IPS-18a (cell line): ENCODE data around the gene MLN.

ENCODE experiments used
- H3K27ac ChIP-seq: one replicate; pipeline ENCODE4 v1.5.1; 2013; ENCODE audit warnings: low read length
- H3K27me3 ChIP-seq: one replicate; pipeline ENCODE4 v1.6.1; 2013; ENCODE audit warnings: mild to moderate bottlenecking, low read length; ENCODE audit not compliant: control insufficient read depth, insufficient read depth
- H3K36me3 ChIP-seq: one replicate; pipeline ENCODE4 v1.6.1; 2013; ENCODE audit warnings: low read depth, low read length; ENCODE audit not compliant: control insufficient read depth
- H3K4me1 ChIP-seq: one replicate; pipeline ENCODE4 v1.6.1; 2013; ENCODE audit warnings: low read depth, low read length; ENCODE audit not compliant: control insufficient read depth
- H3K4me3 ChIP-seq: one replicate; pipeline ENCODE4 v1.5.1; 2013; ENCODE audit warnings: low read length
- H3K9ac ChIP-seq: one replicate; pipeline ENCODE4 v1.6.1; 2013; ENCODE audit warnings: mild to moderate bottlenecking, low read length, moderate library complexity
- H3K9me3 ChIP-seq: one replicate; pipeline ENCODE4 v1.6.1; 2013; ENCODE audit warnings: low read depth, low read length; ENCODE audit not compliant: control insufficient read depth

MLN gene

GRCh38 chr6:33752646-33753015, 51.2 kb downstream of the MLN start:
- Histone ChIP-seq H3K9me3 (no peaks in the 10 kb centered on the region), H3K27me3 (no peaks in the 10 kb centered on the region), H3K4me3 (no peak overlapping the region), H3K9ac (no peak overlapping the region), H3K4me1 (peaks cover 11% of the 10 kb centered on the region), H3K27ac (no peak overlapping the region), H3K36me3 (no peaks in the 10 kb centered on the region)

GRCh38 chr6:33751771-33752645, 51.8 kb downstream of the MLN start:
- no peak overlapping the region for H3K4me3 ChIP-seq
- H3K9ac ChIP-seq = no peak overlapping the region
- H3K27me3 ChIP-seq = no peaks in the 10 kb centered on the region
- no peaks in the 10 kb centered on the region for H3K36me3 ChIP-seq
- H3K9me3 ChIP-seq = no peaks in the 10 kb centered on the region
- peaks cover 15% of the 10 kb centered on the region for H3K4me1 ChIP-seq
- no peak overlapping the region for H3K27ac ChIP-seq

GRCh38 chr6:33750244-33750991, 53.4 kb downstream of the MLN start:
- peaks cover 31% of the 10 kb centered on the region for H3K4me1 ChIP-seq
- H3K27me3 ChIP-seq = no peaks in the 10 kb centered on the region
- H3K9ac ChIP-seq = no peak overlapping the region
- no peak overlapping the region for H3K27ac ChIP-seq
- H3K4me3 ChIP-seq = no peak overlapping the region
- H3K9me3 ChIP-seq = no peaks in the 10 kb centered on the region
- H3K36me3 ChIP-seq = no peaks in the 10 kb centered on the region

- Histone ChIP-seq H3K36me3 (no peaks in the 10 kb centered on the region), H3K27me3 (no peaks in the 10 kb centered on the region), H3K4me1 (peaks cover 37% of the 10 kb centered on the region), H3K27ac (no peak overlapping the region), H3K9me3 (no peaks in the 10 kb centered on the region), H3K4me3 (no peak overlapping the region), H3K9ac (no peak overlapping the region)
Measured at GRCh38 chr6:33749401-33749800, 54.4 kb downstream of the MLN start.

GRCh38 chr6:33748841-33749240, 55.0 kb downstream of the MLN start:
- H3K4me1 ChIP-seq = peaks cover 37% of the 10 kb centered on the region
- no peak overlapping the region for H3K27ac ChIP-seq
- no peaks in the 10 kb centered on the region for H3K9me3 ChIP-seq

GRCh38 chr6:33747823-33748222, 56.0 kb downstream of the MLN start:
- Histone ChIP-seq H3K9ac (no peak overlapping the region), H3K4me1 (peaks cover 37% of the 10 kb centered on the region), H3K27ac (no peak overlapping the region), H3K27me3 (no peaks in the 10 kb centered on the region), H3K4me3 (no peak overlapping the region), H3K36me3 (no peaks in the 10 kb centered on the region), H3K9me3 (no peaks in the 10 kb centered on the region)

More at GRCh38 chr6:33748841-33749240, 55.0 kb downstream of the MLN start:
- Histone ChIP-seq H3K4me3 (no peak overlapping the region), H3K27me3 (no peaks in the 10 kb centered on the region), H3K9ac (no peak overlapping the region), H3K36me3 (no peaks in the 10 kb centered on the region)

- H3K36me3 ChIP-seq = no peaks in the 10 kb centered on the region
- H3K9me3 ChIP-seq = no peaks in the 10 kb centered on the region
- no peaks in the 10 kb centered on the region for H3K27me3 ChIP-seq
- H3K4me3 ChIP-seq = no peak within 1 kb of the TSS
- H3K27ac ChIP-seq = no peak within 1 kb of the TSS
- H3K9ac ChIP-seq = no peak within 1 kb of the TSS
- peaks cover 37% of the 10 kb centered on the region for H3K4me1 ChIP-seq
Measured at GRCh38 chr6:33746651-33747100, 57.1 kb downstream of the MLN start, which contains the start of gene IP6K3. Gene IP6K3 (minus strand): TSS chr6:33746905. CDS start chr6:33735476, 11,429 bp downstream.

GRCh38 chr6:33746036-33746600, 57.7 kb downstream of the MLN start:
- Histone ChIP-seq H3K4me1 (peaks cover 37% of the 10 kb centered on the region), H3K9me3 (no peaks in the 10 kb centered on the region), H3K9ac (no peak overlapping the region), H3K4me3 (no peak overlapping the region), H3K27ac (no peak overlapping the region), H3K36me3 (no peaks in the 10 kb centered on the region), H3K27me3 (no peaks in the 10 kb centered on the region)

GRCh38 chr6:33745548-33745947, 58.3 kb downstream of the MLN start:
- Histone ChIP-seq H3K9me3 (no peaks in the 10 kb centered on the region), H3K9ac (no peak overlapping the region), H3K4me3 (no peak overlapping the region), H3K27me3 (no peaks in the 10 kb centered on the region), H3K4me1 (peaks cover 37% of the 10 kb centered on the region), H3K27ac (no peak overlapping the region), H3K36me3 (no peaks in the 10 kb centered on the region)

GRCh38 chr6:33744895-33745546, 58.8 kb downstream of the MLN start:
- no peaks in the 10 kb centered on the region for H3K27me3 ChIP-seq
- no peak overlapping the region for H3K9ac ChIP-seq
- no peak overlapping the region for H3K4me3 ChIP-seq
- peaks cover 37% of the 10 kb centered on the region for H3K4me1 ChIP-seq
- no peaks in the 10 kb centered on the region for H3K36me3 ChIP-seq
- H3K27ac ChIP-seq = no peak overlapping the region
- no peaks in the 10 kb centered on the region for H3K9me3 ChIP-seq
